ENCODE measurements around the gene FBXO9. TPM values are rescaled to one million over a fixed set of nuclear protein-coding genes. Genes with fewer than 3 reads are reported as not detected.

Gene FBXO9
- total RNA-seq, 1 experiment from 2014 or later = 68.4 TPM

DNA sequence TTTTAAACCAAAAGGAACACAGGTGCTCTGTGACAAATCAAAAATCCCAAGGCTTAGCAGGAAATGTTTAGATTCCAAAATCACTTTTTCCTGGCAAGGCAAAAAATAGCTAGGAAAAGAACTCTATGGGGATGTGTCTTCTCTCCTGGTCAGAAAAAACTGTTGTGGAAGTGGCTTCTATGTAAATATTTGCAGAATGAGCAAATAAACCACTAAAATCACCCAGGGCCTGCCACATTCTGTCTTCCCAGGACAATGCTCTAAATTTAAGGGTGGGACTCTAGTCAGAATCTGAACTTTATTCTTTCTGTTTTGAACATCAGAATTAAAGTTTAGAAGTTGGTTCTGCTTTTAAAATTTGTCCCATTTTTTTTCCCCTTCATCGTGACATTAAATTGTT, 54.1 kb downstream of the FBXO9 start:
- Histone ChIP-seq H3K18ac (ENCODE audit: insufficient read length, low read depth, low read length) (no peak overlapping the region), H2BK5ac (ENCODE audit: insufficient read length, low read length) (no peak overlapping the region), H2BK12ac (ENCODE audit: insufficient read length, low read depth, low read length) (no peak overlapping the region), H3K14ac (ENCODE audit: insufficient read depth, low read length) (no peak overlapping the region), H3T11ph (ENCODE audit: low read length) (no peak overlapping the region), H4K8ac (replicated peaks; ENCODE audit: insufficient read length, low read depth, low read length) (no peak overlapping the region), H3K23me2 (ENCODE audit: insufficient read length, low read depth, low read length, poor library complexity, severe bottlenecking) (no peaks in the 10 kb centered on the region), H3K4me2 (ENCODE audit: insufficient read depth, insufficient read length, low read length) (peak overlapping the region; percentile 2), H2BK15ac (ENCODE audit: low read depth, low read length) (no peak overlapping the region), H3K9ac (ENCODE audit: extremely low read depth, insufficient read length, low read length) (no peak overlapping the region), H3K4me1 (ENCODE audit: insufficient read depth, low read length) (peaks cover 4% of the 10 kb centered on the region; the same call in 1 of the 2 replicates), H2BK20ac (ENCODE audit: low read depth, low read length, poor library complexity, severe bottlenecking) (no peak overlapping the region), H2AFZ (ENCODE audit: low read length) (no peak overlapping the region), H3K79me1 (ENCODE audit: insufficient read depth, low read depth, low read length, poor library complexity, severe bottlenecking) (no peaks in the 10 kb centered on the region), H2BK120ac (ENCODE audit: low read depth, low read length, poor library complexity, severe bottlenecking) (no peak overlapping the region), H3K23ac (ENCODE audit: insufficient read length, low read depth, low read length) (no peak overlapping the region), H3K79me2 (ENCODE audit: insufficient read depth, low read length) (no peaks in the 10 kb centered on the region), H3K56ac (ENCODE audit: insufficient read length, low read depth, low read length) (no peak overlapping the region), H3K27me3 (ENCODE audit: insufficient read depth, low read length) (no peaks in the 10 kb centered on the region), H4K5ac (ENCODE audit: insufficient read length, low read depth, low read length) (no peak overlapping the region), H4K20me1 (ENCODE audit: control insufficient read depth, insufficient read depth, insufficient read length) (no peaks in the 10 kb centered on the region), H3K9me3 (ENCODE audit: control insufficient read depth, low read depth, low read length) (no peaks in the 10 kb centered on the region), H2AK5ac (ENCODE audit: insufficient read length, low read length) (no peak overlapping the region), H3K4ac (ENCODE audit: low read depth, low read length) (no peak overlapping the region), H3K27ac (ENCODE audit: insufficient read length, low read depth, low read length) (no peak overlapping the region), H4K91ac (ENCODE audit: insufficient read length, low read depth, low read length) (no peak overlapping the region)
- WGBS (ENCODE audit: extremely low coverage, insufficient read length, low lambda C conversion rate) = no CpG with 5 or more reads among the region's 1 CpG
- H3K9me3 Mint-ChIP-seq = peaks cover 2 to 3% of the 10 kb centered on the region in 2 experiments; a peak in 2 of 5 replicates
- peaks cover 30 to 31% of the 10 kb centered on the region in 2 experiments for H3K4me1 Mint-ChIP-seq
- DNase-seq = no peak
- H3K4me3 Mint-ChIP-seq = peak overlapping the region in 1 of 2 experiments; percentile 5; a peak in 1 of 5 replicates
- TF ChIP-seq, protein P1, sequence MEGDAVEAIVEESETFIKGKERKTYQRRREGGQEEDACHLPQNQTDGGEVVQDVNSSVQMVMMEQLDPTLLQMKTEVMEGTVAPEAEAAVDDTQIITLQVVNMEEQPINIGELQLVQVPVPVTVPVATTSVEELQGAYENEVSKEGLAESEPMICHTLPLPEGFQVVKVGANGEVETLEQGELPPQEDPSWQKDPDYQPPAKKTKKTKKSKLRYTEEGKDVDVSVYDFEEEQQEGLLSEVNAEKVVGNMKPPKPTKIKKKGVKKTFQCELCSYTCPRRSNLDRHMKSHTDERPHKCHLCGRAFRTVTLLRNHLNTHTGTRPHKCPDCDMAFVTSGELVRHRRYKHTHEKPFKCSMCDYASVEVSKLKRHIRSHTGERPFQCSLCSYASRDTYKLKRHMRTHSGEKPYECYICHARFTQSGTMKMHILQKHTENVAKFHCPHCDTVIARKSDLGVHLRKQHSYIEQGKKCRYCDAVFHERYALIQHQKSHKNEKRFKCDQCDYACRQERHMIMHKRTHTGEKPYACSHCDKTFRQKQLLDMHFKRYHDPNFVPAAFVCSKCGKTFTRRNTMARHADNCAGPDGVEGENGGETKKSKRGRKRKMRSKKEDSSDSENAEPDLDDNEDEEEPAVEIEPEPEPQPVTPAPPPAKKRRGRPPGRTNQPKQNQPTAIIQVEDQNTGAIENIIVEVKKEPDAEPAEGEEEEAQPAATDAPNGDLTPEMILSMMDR (conservative IDR thresholded peaks at IDR 0.05) = no peak
- no peaks in the 10 kb centered on the region; a peak in 1 of 7 replicates for H3K36me3 Mint-ChIP-seq (ENCODE audit: insufficient read depth in 1 of 3, low read depth in 3 of 3)
- peak overlapping the region; percentile 76 to 89 (median 80); a peak in 5 of 7 replicates for H3K27ac Mint-ChIP-seq
- 0 out of 2 replicates have a peak, but pooled peaks cover under 1% of the 10 kb centered on the region for H3K27me3 Mint-ChIP-seq (ENCODE audit: low read depth)
